Measurements from ENCODE around the gene P2RY1.
A peak's percentile ranks its signal among the peaks of the same experiment; 100 is the strongest.

Gene P2RY1

GRCh38 chr3:152834776-152835600 lies at the start of gene P2RY1:
Gene P2RY1, plus strand, starts transcription at chr3:152835131. Its CDS starts 652 bp downstream, at chr3:152835783.
- DNase-seq: peak; percentile 9

GRCh38 chr3:152786977-152787681 lies 47.8 kb upstream of the P2RY1 start:
- DNase-seq: no peak

GRCh38 chr3:152790651-152791387 lies 44.1 kb upstream of the P2RY1 start:
- DNase-seq: no peak

- DNase-seq: no peak
Measured at GRCh38 chr3:152793969-152794368, 41.0 kb upstream of the P2RY1 start.

GRCh38 chr3:152797751-152798432 lies 37.0 kb upstream of the P2RY1 start:
- no peak for DNase-seq

GRCh38 chr3:152811974-152812760 lies 22.8 kb upstream of the P2RY1 start:
- no peak for DNase-seq

- no peak for DNase-seq
Measured at GRCh38 chr3:152817400-152817799, 17.5 kb upstream of the P2RY1 start.

GRCh38 chr3:152818027-152818426 lies 16.9 kb upstream of the P2RY1 start:
- DNase-seq: no peak

- DNase-seq: no peak
Measured at GRCh38 chr3:152823173-152823572, 11.8 kb upstream of the P2RY1 start.

GRCh38 chr3:152823781-152824180 lies 11.2 kb upstream of the P2RY1 start:
- DNase-seq: no peak

- DNase-seq: no peak
Measured at GRCh38 chr3:152825566-152825965, 9.4 kb upstream of the P2RY1 start.

GRCh38 chr3:152826476-152826875 lies 8.5 kb upstream of the P2RY1 start:
- DNase-seq: no peak

GRCh38 chr3:152827313-152827712 lies 7.6 kb upstream of the P2RY1 start:
- no peak for DNase-seq

GRCh38 chr3:152828075-152828840 lies 6.7 kb upstream of the P2RY1 start:
- DNase-seq: no peak

- DNase-seq: no peak
Measured at GRCh38 chr3:152830245-152830644, 4.7 kb upstream of the P2RY1 start.

- DNase-seq: no peak
Measured at GRCh38 chr3:152832046-152832445, 2.9 kb upstream of the P2RY1 start.

- no peak for DNase-seq
Measured at GRCh38 chr3:152833089-152833488, 1.8 kb upstream of the P2RY1 start.

GRCh38 chr3:152834191-152834775 lies 648 bp upstream of the P2RY1 start:
- no peak for DNase-seq

GRCh38 chr3:152835601-152836102 lies 721 bp downstream of the P2RY1 start:
- no peak for DNase-seq

- no peak for DNase-seq
Measured at GRCh38 chr3:152836269-152836668, 1.3 kb downstream of the P2RY1 start.

- DNase-seq: no peak
Measured at GRCh38 chr3:152839511-152839910, 4.6 kb downstream of the P2RY1 start.
